NCI-H2107 (cell line): ENCODE results near the gene KCNMA1.

ENCODE experiments used
- DNase-seq: peaks from one replicate; lab custom pipeline; 2025; lab: John Stamatoyannopoulos, UW

KCNMA1 gene

GRCh38 chr10:77237120-77237519 lies 400.5 kb downstream of the KCNMA1 start:
- no peak for DNase-seq

GRCh38 chr10:77236700-77237099 lies 400.9 kb downstream of the KCNMA1 start:
- no peak for DNase-seq

GRCh38 chr10:77236029-77236428 lies 401.6 kb downstream of the KCNMA1 start:
- no peak for DNase-seq

- no peak for DNase-seq
Observed at GRCh38 chr10:77234599-77234998, 403.0 kb downstream of the KCNMA1 start.

- DNase-seq, result no peak
Observed at GRCh38 chr10:77233466-77233865, 404.1 kb downstream of the KCNMA1 start.

GRCh38 chr10:77231884-77232610 lies 405.6 kb downstream of the KCNMA1 start:
- DNase-seq, result no peak

GRCh38 chr10:77231375-77231774 lies 406.2 kb downstream of the KCNMA1 start:
- no peak for DNase-seq

GRCh38 chr10:77230194-77230593 lies 407.4 kb downstream of the KCNMA1 start:
- no peak for DNase-seq

GRCh38 chr10:77229704-77230103 lies 407.9 kb downstream of the KCNMA1 start:
- DNase-seq, result no peak

GRCh38 chr10:77228559-77228958 lies 409.0 kb downstream of the KCNMA1 start:
- DNase-seq, result no peak

GRCh38 chr10:77226853-77227565 lies 410.6 kb downstream of the KCNMA1 start:
- no peak for DNase-seq

GRCh38 chr10:77226452-77226851 lies 411.2 kb downstream of the KCNMA1 start:
- DNase-seq, result no peak

GRCh38 chr10:77226020-77226419 lies 411.6 kb downstream of the KCNMA1 start:
- DNase-seq, result no peak

GRCh38 chr10:77223526-77224460 lies 413.8 kb downstream of the KCNMA1 start:
- DNase-seq, result no peak

- DNase-seq, result no peak
Observed at GRCh38 chr10:77220150-77220549, 417.5 kb downstream of the KCNMA1 start.

GRCh38 chr10:77219046-77219445 lies 418.6 kb downstream of the KCNMA1 start:
- DNase-seq, result no peak

- DNase-seq, result no peak
Observed at GRCh38 chr10:77214799-77215198, 422.8 kb downstream of the KCNMA1 start.

GRCh38 chr10:77212632-77213031 lies 425.0 kb downstream of the KCNMA1 start:
- DNase-seq, result no peak

- no peak for DNase-seq
Observed at GRCh38 chr10:77210645-77211044, 427.0 kb downstream of the KCNMA1 start.

- no peak for DNase-seq
Observed at GRCh38 chr10:77208684-77209256, 428.8 kb downstream of the KCNMA1 start.

- DNase-seq, result no peak
Observed at GRCh38 chr10:77207828-77208185, 429.8 kb downstream of the KCNMA1 start.

GRCh38 chr10:77207182-77207827 lies 430.3 kb downstream of the KCNMA1 start:
- no peak for DNase-seq
